GM10266 (cell line): Measurements from ENCODE around the gene FBXO42.
"Not testable (repeated sequence)": the region's sequence is repeated elsewhere in the genome, so short reads cannot be mapped to it uniquely, and the experiment has no call there.

Experiments
- DNase-seq: peaks from one replicate; pipeline ENCODE4 v3.0.0; 2012; ENCODE audit errors: extremely low spot score
- TF ChIP-seq, protein P1 (sequence below): IDR thresholded peaks from 2 replicates; pipeline ENCODE4 v1.5.1; 2012; ENCODE audit warnings: mild to moderate bottlenecking, low read depth; ENCODE audit not compliant: control insufficient read depth, insufficient read depth; ENCODE audit errors: missing control alignments

The FBXO42 gene

DNA sequence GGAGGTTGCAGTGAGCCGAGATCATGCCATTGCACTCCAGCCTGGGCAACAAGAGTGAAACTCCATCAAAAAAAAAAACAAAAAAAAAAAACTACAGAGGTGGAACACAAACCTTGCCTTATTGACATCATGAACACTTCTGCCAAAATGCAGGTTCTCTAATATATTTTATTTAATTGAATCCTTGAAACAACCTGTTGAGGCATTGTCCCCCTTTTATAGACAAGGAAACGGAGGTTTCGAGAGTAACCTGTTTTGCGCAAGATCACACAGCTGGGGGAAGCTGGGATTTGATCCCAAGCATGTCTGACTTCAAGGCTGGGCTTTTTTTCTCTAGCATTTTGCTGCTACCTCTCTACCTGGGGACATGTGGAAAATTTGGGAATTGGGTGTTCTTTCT lies 17.5 kb upstream of the FBXO42 start:
- TF ChIP-seq, protein P1, sequence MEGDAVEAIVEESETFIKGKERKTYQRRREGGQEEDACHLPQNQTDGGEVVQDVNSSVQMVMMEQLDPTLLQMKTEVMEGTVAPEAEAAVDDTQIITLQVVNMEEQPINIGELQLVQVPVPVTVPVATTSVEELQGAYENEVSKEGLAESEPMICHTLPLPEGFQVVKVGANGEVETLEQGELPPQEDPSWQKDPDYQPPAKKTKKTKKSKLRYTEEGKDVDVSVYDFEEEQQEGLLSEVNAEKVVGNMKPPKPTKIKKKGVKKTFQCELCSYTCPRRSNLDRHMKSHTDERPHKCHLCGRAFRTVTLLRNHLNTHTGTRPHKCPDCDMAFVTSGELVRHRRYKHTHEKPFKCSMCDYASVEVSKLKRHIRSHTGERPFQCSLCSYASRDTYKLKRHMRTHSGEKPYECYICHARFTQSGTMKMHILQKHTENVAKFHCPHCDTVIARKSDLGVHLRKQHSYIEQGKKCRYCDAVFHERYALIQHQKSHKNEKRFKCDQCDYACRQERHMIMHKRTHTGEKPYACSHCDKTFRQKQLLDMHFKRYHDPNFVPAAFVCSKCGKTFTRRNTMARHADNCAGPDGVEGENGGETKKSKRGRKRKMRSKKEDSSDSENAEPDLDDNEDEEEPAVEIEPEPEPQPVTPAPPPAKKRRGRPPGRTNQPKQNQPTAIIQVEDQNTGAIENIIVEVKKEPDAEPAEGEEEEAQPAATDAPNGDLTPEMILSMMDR = no peak
- no peak for DNase-seq

DNA sequence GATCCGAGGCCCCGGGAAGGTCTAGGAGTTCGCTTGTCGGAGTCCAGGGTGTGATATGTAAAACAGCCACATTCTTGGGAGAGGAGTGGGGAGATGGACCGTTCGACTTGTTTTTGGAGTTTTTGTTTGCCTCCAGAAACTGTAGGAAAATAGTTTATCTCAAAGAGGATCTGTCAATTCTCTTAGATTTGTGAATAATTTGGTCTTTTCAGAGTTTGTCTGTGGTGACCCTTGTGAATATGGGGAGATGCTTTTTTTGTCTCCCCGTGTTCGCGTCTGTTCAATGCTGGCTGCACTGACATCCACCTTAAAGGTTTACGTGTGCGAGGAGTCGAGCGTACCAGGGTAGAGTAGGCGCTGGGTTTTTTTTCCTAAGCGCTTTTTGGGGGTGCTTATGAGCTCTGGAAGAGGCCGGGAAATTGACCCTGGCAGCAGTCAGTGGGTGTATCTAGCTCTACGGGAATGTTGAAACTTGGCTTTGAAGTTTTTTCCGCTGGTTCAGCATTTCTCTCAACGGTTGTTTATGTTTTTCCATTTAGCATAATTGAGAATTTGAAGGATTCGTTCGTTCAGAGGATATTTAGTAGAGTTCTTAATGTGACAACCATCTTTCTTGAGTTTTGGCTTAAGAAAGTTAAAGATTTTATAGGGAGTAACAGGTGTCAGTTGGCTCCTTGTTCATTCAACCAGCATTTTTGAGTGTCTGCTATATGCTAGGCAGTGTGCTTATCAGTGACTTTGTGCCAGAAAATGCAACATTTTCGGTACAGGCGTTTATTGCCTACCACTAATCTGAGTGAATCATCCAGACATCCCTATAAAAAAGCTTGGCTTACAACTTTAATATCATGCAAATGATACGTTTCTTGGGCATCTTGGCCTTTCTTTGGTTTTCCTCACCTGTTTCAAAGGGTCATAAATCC lies 15.9 kb upstream of the FBXO42 start:
- no peak for DNase-seq

DNA sequence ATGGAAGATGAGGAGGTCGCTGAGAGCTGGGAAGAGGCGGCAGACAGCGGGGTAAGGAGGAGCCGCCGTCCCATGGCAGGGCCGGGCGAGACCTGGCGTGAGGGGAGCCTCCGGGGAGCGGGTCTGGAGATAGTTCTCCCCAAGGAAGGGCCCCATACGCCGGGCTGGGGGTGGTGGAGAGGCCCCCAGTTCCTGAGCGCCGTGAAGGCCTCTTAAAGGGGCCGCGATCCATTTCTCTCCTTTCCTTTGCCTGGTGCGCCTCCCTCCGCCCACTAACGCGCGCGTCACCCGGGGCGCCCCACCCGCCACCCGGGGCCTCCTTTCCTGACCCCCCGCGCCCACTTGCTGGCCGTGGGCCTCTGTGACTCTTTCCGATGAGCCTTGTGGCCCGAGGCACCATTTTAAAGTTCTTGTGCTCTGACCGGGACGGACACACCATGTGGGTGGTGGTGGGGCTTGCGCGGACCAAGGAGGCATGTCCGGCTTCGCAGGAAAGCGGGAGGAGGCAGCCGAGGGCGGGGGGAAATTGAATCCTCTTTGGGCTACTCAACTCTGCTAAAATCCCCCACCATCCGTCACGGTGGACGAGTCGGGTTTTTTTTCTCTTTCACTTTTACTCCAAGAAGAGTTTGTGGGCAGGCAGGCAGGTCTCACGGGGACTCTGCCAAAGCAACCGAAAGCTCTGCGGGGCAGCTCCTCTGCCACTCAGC lies 15.1 kb upstream of the FBXO42 start:
- TF ChIP-seq, protein P1 = no peak
- DNase-seq = peak; percentile 76

More for the DNA sequence above, 15.9 kb upstream of the FBXO42 start:
- TF ChIP-seq, protein P1 = no peak

DNA sequence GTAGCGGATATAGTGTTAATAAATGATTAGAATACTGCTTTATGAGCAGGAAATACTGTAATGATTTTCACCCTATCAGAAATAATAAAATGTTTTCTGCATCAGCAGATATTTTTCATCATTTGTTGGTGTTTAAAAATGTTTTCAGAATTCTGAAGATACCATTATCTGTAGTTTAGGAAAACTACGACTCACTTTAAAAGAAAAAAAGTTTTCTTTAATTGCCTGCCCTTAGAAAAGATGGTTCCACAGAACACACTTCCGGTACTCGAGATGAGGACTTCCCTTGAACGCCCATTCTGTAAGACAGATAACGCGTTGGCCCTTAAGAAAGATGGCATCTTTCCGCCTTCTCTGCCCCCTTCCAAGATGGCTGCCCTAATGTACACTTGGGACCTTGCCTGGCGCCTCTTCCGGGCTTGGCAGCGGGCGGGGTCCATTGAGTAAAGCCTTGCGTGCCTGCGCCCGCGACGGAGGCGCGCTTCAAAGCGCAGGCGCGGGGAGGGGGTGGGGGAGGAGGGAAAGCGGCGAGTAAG lies 14.5 kb upstream of the FBXO42 start, which contains the start of gene SZRD1:
Gene SZRD1, plus strand, starts transcription at position 521 of the 536 bp plus-strand sequence. CDS start 16 bp downstream, outside the sequence.
- peak; percentile 89 for DNase-seq
- TF ChIP-seq, protein P1 = no peak

DNA sequence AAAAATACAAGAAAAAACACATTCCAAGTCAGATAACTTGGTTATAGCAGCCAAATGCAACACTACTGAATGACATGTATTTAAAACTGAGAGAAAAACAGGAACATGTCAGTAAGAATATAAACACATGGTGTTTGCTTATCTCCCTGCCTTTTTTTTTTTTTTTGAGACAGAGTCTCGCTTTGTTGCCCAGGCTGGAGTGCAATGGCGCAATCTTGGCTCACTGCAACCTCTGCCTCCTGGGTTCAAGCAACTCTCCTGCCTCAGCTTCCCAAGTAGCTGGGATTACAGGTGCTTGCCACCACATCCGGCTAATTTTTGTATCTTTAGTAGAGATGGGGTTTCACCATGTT lies 12.8 kb upstream of the FBXO42 start:
- DNase-seq = not testable (repeated sequence)

DNA sequence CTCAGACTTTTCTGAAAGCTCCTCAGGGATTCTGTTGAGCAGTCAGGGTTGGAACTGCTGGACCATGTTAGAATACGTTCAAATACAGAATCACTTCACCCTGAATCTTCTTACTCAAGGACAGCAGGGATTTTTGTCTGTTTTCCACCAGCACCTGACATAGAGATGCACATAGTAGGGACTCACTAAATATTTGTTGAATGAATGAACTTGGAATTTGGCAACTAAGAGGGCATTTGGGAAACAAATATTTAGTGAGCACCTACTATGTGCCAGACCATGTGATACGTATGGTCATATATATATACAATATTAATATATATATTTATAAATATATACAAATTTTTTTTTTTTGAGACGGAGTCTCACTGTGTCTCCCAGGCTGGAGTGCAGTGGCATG lies 4.6 kb upstream of the FBXO42 start:
- TF ChIP-seq, protein P1 = no peak
- no peak for DNase-seq

DNA sequence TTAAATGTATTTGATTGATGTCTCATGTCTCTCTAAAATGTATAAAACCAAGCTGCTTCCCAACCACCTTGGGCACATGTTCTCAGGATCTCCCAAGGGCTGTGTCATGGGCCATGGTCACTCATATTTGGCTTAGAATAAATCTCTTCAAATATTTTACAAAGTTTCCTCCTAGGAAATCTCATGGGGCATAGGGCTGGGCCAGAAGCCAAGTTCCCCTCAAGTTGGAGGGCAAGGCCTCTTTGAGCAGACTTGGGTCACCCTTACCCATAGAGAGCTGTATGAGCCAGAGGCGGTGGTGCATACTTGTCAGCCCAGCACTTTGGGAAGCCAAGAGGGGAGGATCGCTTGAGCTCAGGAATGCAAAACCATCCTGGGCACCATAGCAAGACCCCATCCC lies 2.3 kb upstream of the FBXO42 start:
- TF ChIP-seq, protein P1 = no peak
- no peak for DNase-seq
